ENCODE results near the gene SWAP70. TPM values are rescaled to one million over a fixed set of nuclear protein-coding genes. Genes with fewer than 3 reads are reported as not detected.
"Not testable (repeated sequence)": the region's sequence is repeated elsewhere in the genome, so short reads cannot be mapped to it uniquely, and the experiment has no call there.

The SWAP70 gene
- total RNA-seq, 1 donor from 2014 or later: 50.1 TPM

DNA sequence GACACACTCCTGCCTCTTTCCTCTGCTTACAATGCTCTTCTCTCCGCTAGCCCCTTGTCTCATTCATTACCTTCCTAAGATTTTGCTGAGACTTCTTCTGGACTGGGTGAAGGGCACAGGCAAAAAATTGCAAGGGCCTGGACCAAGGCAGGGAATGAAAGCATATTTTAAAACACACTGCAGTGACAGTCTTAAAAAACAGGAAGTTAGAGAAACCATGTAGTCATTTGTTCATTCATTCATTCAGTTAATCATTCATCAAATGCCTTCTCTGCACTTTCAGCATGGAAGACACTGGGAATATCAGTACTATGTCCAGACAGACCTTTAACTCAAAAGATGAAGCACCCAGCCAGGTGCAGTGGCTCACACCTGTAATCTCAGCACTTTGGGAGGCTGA lies 44.9 kb upstream of the SWAP70 start:
- Histone ChIP-seq H3K27ac (no peak overlapping the region), H3K27me3 (ENCODE audit: low read depth) (no peaks in the 10 kb centered on the region), H3K9me3 (no peaks in the 10 kb centered on the region), H3K36me3 (no peaks in the 10 kb centered on the region), H3K4me3 (no peak overlapping the region), H3K4me1 (peaks cover 12% of the 10 kb centered on the region)
- ATAC-seq: no peak
- intact Hi-C loops (cut with DNase I): loop anchor here (10.0 kb wide), 1 partner anchor 84 kb away; no protein-coding TSS in a partner anchor
- DNase-seq: no peak
- TF ChIP-seq CTCF (IDR thresholded peaks at IDR 0.05): no peak

DNA sequence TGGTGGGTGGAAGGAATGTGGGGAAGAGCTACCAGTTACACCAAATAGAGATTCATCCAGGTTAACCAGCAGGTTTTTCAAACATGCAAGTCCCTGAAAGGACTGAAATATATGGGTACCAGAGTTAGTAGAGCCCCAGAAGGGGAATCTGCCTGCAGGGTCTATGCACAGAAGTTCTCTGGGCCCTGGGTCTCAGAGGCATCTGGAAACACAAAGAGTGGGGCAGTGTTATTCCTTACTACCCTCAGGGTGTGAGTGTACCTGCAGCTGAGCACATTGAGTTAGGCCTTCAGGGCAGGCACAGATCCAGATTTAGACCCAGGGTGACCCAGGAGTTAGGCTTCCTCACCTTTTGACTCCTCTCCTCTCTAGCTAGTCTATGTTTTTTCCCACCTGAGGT lies 43.9 kb upstream of the SWAP70 start:
- no peak for ATAC-seq
- H3K27ac ChIP-seq: no peak overlapping the region
- H3K27me3 ChIP-seq (ENCODE audit: low read depth): no peaks in the 10 kb centered on the region
- H3K4me3 ChIP-seq: no peak overlapping the region
- H3K4me1 ChIP-seq: peaks cover 4% of the 10 kb centered on the region
- no peaks in the 10 kb centered on the region for H3K36me3 ChIP-seq
- TF ChIP-seq CTCF (IDR thresholded peaks at IDR 0.05): no peak
- intact Hi-C loops (cut with DNase I): loop anchor here (10.0 kb wide), 1 partner anchor 85 kb away; no protein-coding TSS in a partner anchor
- no peak for DNase-seq
- no peaks in the 10 kb centered on the region for H3K9me3 ChIP-seq

- H3K36me3 ChIP-seq; H3K27ac ChIP-seq; H3K4me3 ChIP-seq; H3K27me3 ChIP-seq (ENCODE audit: low read depth); ATAC-seq; H3K9me3 ChIP-seq; intact Hi-C loops (cut with DNase I); DNase-seq: not testable (repeated sequence)
- H3K4me1 ChIP-seq: peaks cover 14% of the 10 kb centered on the region
These were observed 41.5 kb upstream of the SWAP70 start for GRCh38 chr11:9622353-9622752.

- H3K4me1 ChIP-seq: peaks cover 14% of the 10 kb centered on the region
- intact Hi-C loops (cut with DNase I); DNase-seq; H3K27ac ChIP-seq; ATAC-seq; H3K36me3 ChIP-seq; H3K4me3 ChIP-seq; H3K9me3 ChIP-seq; H3K27me3 ChIP-seq (ENCODE audit: low read depth): not testable (repeated sequence)
These were observed 40.8 kb upstream of the SWAP70 start for GRCh38 chr11:9623053-9623452.

DNA sequence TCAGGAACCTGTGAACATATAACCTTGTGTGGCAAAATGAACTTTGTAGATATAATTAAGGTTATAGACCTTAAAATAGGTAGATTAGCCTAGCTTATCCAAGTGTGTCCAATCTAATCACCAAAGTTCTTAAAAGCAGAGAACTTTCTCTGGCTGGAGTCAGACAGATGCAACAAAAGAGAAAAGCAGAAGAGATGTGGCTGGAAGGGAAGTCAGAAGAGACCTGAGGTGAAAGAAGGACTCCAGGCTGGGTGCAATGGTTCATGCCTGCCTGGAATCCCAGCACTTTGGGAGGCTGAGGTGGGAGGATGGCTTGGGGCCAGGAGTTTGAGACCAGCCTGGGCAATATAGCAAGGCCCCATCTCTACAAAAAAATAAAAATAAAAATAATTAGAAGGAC lies 39.4 kb upstream of the SWAP70 start:
- Histone ChIP-seq H3K36me3 (no peaks in the 10 kb centered on the region), H3K4me1 (peaks cover 14% of the 10 kb centered on the region), H3K4me3 (no peak overlapping the region), H3K9me3 (no peaks in the 10 kb centered on the region), H3K27me3 (ENCODE audit: low read depth) (no peaks in the 10 kb centered on the region), H3K27ac (no peak overlapping the region)
- no peak for TF ChIP-seq CTCF (IDR thresholded peaks at IDR 0.05)
- DNase-seq (no peak), ATAC-seq (no peak)
- intact Hi-C loops (cut with DNase I): no loop called here

- Histone ChIP-seq H3K9me3 (no peaks in the 10 kb centered on the region), H3K4me1 (peaks cover 14% of the 10 kb centered on the region), H3K36me3 (no peaks in the 10 kb centered on the region), H3K27ac (no peak overlapping the region), H3K27me3 (ENCODE audit: low read depth) (no peaks in the 10 kb centered on the region), H3K4me3 (no peak overlapping the region)
- no peak for TF ChIP-seq CTCF (IDR thresholded peaks at IDR 0.05)
- DNase-seq (no peak), ATAC-seq (peak; percentile 46 to 57)
- intact Hi-C loops (cut with DNase I): no loop called here
These were observed 38.7 kb upstream of the SWAP70 start for GRCh38 chr11:9625162-9625561.

DNA sequence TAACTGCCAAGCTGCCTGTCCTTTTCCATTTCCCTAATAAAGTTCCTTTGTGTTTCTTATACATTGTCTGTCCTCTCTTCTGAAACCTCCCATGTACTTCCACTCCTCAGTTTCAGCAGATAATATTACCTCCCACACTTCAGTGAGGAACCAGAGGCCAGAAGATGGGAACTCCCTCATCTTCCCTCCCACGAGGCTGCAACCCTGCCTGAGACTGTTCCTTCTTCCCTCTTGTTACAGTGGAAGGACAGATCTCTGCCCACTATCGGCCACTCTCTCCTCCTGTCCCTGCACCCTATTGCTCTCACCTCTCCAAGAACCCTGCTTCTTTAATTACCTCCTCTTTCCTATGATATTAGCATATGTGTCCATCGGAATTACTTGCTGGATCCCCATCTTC lies 38.1 kb upstream of the SWAP70 start:
- no peaks in the 10 kb centered on the region for H3K27me3 ChIP-seq (ENCODE audit: low read depth)
- peaks cover 14% of the 10 kb centered on the region for H3K4me1 ChIP-seq
- no peak overlapping the region for H3K4me3 ChIP-seq
- no peak for TF ChIP-seq CTCF (IDR thresholded peaks at IDR 0.05)
- no peaks in the 10 kb centered on the region for H3K9me3 ChIP-seq
- intact Hi-C loops (cut with DNase I): no loop called here
- peak; percentile 52 to 66 for ATAC-seq
- DNase-seq: no peak
- H3K27ac ChIP-seq: no peak overlapping the region
- no peaks in the 10 kb centered on the region for H3K36me3 ChIP-seq

Data from lower lobe of right lung (tissue), 2 donors.